Subcutaneous adipose tissue (tissue), 4 donors: ENCODE measurements around the gene SEPTIN1. TPM values are rescaled to one million over a fixed set of nuclear protein-coding genes. Genes with fewer than 3 reads are reported as not detected.

Experiments
- total RNA-seq, 4 donors: library from RNA; depleted of rRNA; stranded (reverse); fragments of >200 nt; gene quantifications; one replicate each; pipeline ENCODE4 v1.1.0, GENCODE V29; 2016
- TF ChIP-seq, protein P1 (sequence below): fragments of 450-650 bp; IDR thresholded peaks from one replicate; pipeline ENCODE4 v1.5.1; 2016; ENCODE audit warnings: low read depth, mild to moderate bottlenecking, control low read depth, antibody characterized with exemption, moderate library complexity

Gene SEPTIN1
- total RNA-seq, 4 donors from 2014 or later: 0.33 to 4.4 (median 1.8) TPM

DNA sequence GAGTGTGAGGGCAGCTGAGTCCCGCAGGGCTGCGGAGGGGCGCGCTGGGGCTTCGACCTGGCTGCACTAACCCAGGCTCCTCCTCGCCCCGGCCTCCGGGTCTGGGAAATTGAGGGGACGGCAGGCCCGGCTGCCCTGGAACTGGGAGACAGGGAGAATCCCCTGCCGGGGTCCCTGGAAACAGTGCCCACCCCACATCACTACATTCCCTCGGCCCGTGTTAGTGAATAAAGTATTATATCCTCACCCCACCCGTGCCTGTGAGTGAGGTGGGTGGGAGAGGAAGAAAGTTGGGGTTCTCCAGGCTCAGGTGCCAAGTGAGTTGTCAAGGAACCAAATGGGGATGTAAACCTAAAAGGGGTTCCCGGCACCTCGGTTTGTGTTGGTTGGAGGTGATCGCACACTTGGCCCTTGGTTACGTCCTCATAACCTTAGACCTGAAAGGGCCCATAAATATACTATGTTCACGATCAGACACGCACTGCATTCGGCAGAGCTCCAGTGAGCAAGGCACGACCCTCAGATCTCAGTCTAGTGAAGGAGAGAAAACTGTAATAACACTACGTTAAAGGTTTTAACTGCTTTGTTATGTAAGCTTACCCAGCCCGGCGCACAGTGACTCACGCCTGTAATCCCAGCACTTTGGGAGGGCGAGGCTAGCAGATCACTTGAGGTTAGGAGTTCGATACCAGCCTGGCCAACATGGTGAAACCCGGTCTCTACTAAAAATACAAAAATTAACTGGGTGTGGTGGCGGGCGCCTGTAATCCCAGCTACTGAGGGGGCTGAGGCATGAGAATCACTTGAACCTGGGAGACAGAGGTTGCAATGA, 36.2 kb upstream of the SEPTIN1 start:
- TF ChIP-seq, protein P1, sequence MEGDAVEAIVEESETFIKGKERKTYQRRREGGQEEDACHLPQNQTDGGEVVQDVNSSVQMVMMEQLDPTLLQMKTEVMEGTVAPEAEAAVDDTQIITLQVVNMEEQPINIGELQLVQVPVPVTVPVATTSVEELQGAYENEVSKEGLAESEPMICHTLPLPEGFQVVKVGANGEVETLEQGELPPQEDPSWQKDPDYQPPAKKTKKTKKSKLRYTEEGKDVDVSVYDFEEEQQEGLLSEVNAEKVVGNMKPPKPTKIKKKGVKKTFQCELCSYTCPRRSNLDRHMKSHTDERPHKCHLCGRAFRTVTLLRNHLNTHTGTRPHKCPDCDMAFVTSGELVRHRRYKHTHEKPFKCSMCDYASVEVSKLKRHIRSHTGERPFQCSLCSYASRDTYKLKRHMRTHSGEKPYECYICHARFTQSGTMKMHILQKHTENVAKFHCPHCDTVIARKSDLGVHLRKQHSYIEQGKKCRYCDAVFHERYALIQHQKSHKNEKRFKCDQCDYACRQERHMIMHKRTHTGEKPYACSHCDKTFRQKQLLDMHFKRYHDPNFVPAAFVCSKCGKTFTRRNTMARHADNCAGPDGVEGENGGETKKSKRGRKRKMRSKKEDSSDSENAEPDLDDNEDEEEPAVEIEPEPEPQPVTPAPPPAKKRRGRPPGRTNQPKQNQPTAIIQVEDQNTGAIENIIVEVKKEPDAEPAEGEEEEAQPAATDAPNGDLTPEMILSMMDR: no peak

- TF ChIP-seq, protein P1: no peak
Measured at GRCh38 chr16:30417529-30418349, 35.4 kb upstream of the SEPTIN1 start.

GRCh38 chr16:30416624-30417528, 34.5 kb upstream of the SEPTIN1 start:
- TF ChIP-seq, protein P1: no peak

GRCh38 chr16:30416047-30416603, 33.8 kb upstream of the SEPTIN1 start:
- TF ChIP-seq, protein P1: no peak

DNA sequence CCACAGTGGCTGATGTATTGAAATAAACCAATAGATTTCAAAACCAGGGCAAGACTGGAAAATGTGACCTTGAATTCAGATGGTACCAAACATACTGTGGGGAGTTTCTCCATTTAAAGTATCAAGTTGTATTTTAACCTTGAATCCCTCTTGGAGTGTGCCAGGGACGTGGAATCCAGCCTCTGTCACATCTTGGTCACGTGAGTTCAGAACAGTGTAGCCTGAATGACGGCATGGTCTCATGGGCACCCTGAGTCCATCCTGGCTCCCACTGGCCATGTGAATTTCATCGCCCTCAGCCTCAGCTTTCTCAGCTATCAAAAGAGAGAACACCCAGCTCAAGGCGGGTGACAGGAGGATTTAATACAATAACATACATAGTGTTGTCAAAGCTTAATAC, 31.8 kb upstream of the SEPTIN1 start:
- TF ChIP-seq, protein P1: no peak

GRCh38 chr16:30413112-30413806, 30.9 kb upstream of the SEPTIN1 start:
- TF ChIP-seq, protein P1: no peak
